GM04504 (cell line): ENCODE data around the gene IGSF21.

Source experiments
- DNase-seq: peaks from one replicate; pipeline ENCODE4 v3.0.0-alpha.2; 2012; ENCODE audit warnings: low read depth

The IGSF21 gene

GRCh38 chr1:18107369-18108298 is at the start of gene IGSF21:
Gene IGSF21 (plus strand): TSS chr1:18107798. CDS start chr1:18108129, 331 bp downstream.
- no peak for DNase-seq

GRCh38 chr1:18058206-18058921 is 49.2 kb upstream of the IGSF21 start:
- DNase-seq = no peak

GRCh38 chr1:18058981-18059605 is 48.5 kb upstream of the IGSF21 start:
- DNase-seq = no peak

GRCh38 chr1:18060366-18060765 is 47.2 kb upstream of the IGSF21 start:
- DNase-seq = no peak

GRCh38 chr1:18062185-18062584 is 45.4 kb upstream of the IGSF21 start:
- no peak for DNase-seq

- no peak for DNase-seq
Observed at GRCh38 chr1:18064534-18064933, 43.1 kb upstream of the IGSF21 start.

- no peak for DNase-seq
Observed at GRCh38 chr1:18066576-18066975, 41.0 kb upstream of the IGSF21 start.

- DNase-seq = no peak
Observed at GRCh38 chr1:18069903-18070302, 37.7 kb upstream of the IGSF21 start.

- no peak for DNase-seq
Observed at GRCh38 chr1:18072066-18072465, 35.5 kb upstream of the IGSF21 start.

GRCh38 chr1:18073066-18073642 is 34.4 kb upstream of the IGSF21 start:
- no peak for DNase-seq

GRCh38 chr1:18077657-18078215 is 29.9 kb upstream of the IGSF21 start:
- no peak for DNase-seq

- DNase-seq = no peak
Observed at GRCh38 chr1:18079941-18080735, 27.5 kb upstream of the IGSF21 start.

- DNase-seq = no peak
Observed at GRCh38 chr1:18085387-18086074, 22.1 kb upstream of the IGSF21 start.

- DNase-seq = no peak
Observed at GRCh38 chr1:18088077-18088594, 19.5 kb upstream of the IGSF21 start.

- DNase-seq = no peak
Observed at GRCh38 chr1:18089488-18089887, 18.1 kb upstream of the IGSF21 start.

GRCh38 chr1:18090636-18091035 is 17.0 kb upstream of the IGSF21 start:
- no peak for DNase-seq

- no peak for DNase-seq
Observed at GRCh38 chr1:18091660-18092446, 15.7 kb upstream of the IGSF21 start.

- DNase-seq = no peak
Observed at GRCh38 chr1:18093193-18093592, 14.4 kb upstream of the IGSF21 start.

GRCh38 chr1:18093646-18094045 is 14.0 kb upstream of the IGSF21 start:
- DNase-seq = no peak

- no peak for DNase-seq
Observed at GRCh38 chr1:18094096-18094495, 13.5 kb upstream of the IGSF21 start.
